ENCODE results near the gene PGBD5.

PGBD5 gene

GRCh38 chr1:230425252-230426091 lies 660 bp downstream of the PGBD5 start:
- Histone ChIP-seq H3K27me3 (ENCODE audit: low read depth, low read length) (peaks cover 15% of the 10 kb centered on the region; the same call in 1 of the 2 replicates), H4K20me1 (ENCODE audit: insufficient read depth, low read length) (no peaks in the 10 kb centered on the region), H3K4me2 (ENCODE audit: low read length) (no peak overlapping the region), H3K79me2 (ENCODE audit: low read length) (no peaks in the 10 kb centered on the region), H2AFZ (ENCODE audit: low read depth, low read length) (no peak overlapping the region), H3K27ac (ENCODE audit: low read length) (no peak overlapping the region), H3K9ac (ENCODE audit: low read length) (no peak overlapping the region), H3K9me3 (ENCODE audit: insufficient read depth, low read length) (no peaks in the 10 kb centered on the region), H3K4me3 (ENCODE audit: low read length) (no peak overlapping the region), H3K36me3 (replicated peaks; ENCODE audit: low read depth, low read length) (no peaks in the 10 kb centered on the region), H3K4me1 (ENCODE audit: low read length) (peaks cover 40% of the 10 kb centered on the region)
- TF ChIP-seq, protein P1, sequence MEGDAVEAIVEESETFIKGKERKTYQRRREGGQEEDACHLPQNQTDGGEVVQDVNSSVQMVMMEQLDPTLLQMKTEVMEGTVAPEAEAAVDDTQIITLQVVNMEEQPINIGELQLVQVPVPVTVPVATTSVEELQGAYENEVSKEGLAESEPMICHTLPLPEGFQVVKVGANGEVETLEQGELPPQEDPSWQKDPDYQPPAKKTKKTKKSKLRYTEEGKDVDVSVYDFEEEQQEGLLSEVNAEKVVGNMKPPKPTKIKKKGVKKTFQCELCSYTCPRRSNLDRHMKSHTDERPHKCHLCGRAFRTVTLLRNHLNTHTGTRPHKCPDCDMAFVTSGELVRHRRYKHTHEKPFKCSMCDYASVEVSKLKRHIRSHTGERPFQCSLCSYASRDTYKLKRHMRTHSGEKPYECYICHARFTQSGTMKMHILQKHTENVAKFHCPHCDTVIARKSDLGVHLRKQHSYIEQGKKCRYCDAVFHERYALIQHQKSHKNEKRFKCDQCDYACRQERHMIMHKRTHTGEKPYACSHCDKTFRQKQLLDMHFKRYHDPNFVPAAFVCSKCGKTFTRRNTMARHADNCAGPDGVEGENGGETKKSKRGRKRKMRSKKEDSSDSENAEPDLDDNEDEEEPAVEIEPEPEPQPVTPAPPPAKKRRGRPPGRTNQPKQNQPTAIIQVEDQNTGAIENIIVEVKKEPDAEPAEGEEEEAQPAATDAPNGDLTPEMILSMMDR (IDR thresholded peaks at IDR 0.05; ENCODE audit: low read depth, low read length) = no peak
- no peak for TF ChIP-seq EZH2phosphoT487 (IDR thresholded peaks at IDR 0.05; ENCODE audit: low read depth)

- Histone ChIP-seq H4K20me1 (ENCODE audit: insufficient read depth, low read length) (no peaks in the 10 kb centered on the region), H3K79me2 (ENCODE audit: low read length) (no peaks in the 10 kb centered on the region), H3K9ac (ENCODE audit: low read length) (no peak overlapping the region), H3K9me3 (ENCODE audit: insufficient read depth, low read length) (no peaks in the 10 kb centered on the region), H3K36me3 (replicated peaks; ENCODE audit: low read depth, low read length) (no peaks in the 10 kb centered on the region), H3K4me1 (ENCODE audit: low read length) (peaks cover 31% of the 10 kb centered on the region), H3K4me3 (ENCODE audit: low read length) (no peak overlapping the region), H2AFZ (ENCODE audit: low read depth, low read length) (no peak overlapping the region), H3K27ac (ENCODE audit: low read length) (no peak overlapping the region), H3K4me2 (ENCODE audit: low read length) (no peak overlapping the region), H3K27me3 (ENCODE audit: low read depth, low read length) (peaks cover 15% of the 10 kb centered on the region; the same call in 1 of the 2 replicates)
- no peak for TF ChIP-seq EZH2phosphoT487 (IDR thresholded peaks at IDR 0.05; ENCODE audit: low read depth)
Measured at GRCh38 chr1:230424391-230425251, 1.5 kb downstream of the PGBD5 start.

- H3K4me3 ChIP-seq (ENCODE audit: low read length) = no peak overlapping the region
- H3K79me2 ChIP-seq (ENCODE audit: low read length) = no peaks in the 10 kb centered on the region
- TF ChIP-seq, protein P1 (IDR thresholded peaks at IDR 0.05; ENCODE audit: low read depth, low read length) = no peak
- TF ChIP-seq EZH2phosphoT487 (IDR thresholded peaks at IDR 0.05; ENCODE audit: low read depth) = no peak
- H3K9ac ChIP-seq (ENCODE audit: low read length) = no peak overlapping the region
- no peaks in the 10 kb centered on the region for H3K36me3 ChIP-seq (replicated peaks; ENCODE audit: low read depth, low read length)
- H3K9me3 ChIP-seq (ENCODE audit: insufficient read depth, low read length) = no peaks in the 10 kb centered on the region
- H3K4me2 ChIP-seq (ENCODE audit: low read length) = no peak overlapping the region
- H3K27me3 ChIP-seq (ENCODE audit: low read depth, low read length) = peaks cover 15% of the 10 kb centered on the region; the same call in 1 of the 2 replicates
- H3K4me1 ChIP-seq (ENCODE audit: low read length) = peaks cover 25% of the 10 kb centered on the region
- H3K27ac ChIP-seq (ENCODE audit: low read length) = no peak overlapping the region
- no peak overlapping the region for H2AFZ ChIP-seq (ENCODE audit: low read depth, low read length)
- H4K20me1 ChIP-seq (ENCODE audit: insufficient read depth, low read length) = no peaks in the 10 kb centered on the region
Measured at GRCh38 chr1:230423951-230424350, 2.2 kb downstream of the PGBD5 start.

DNA sequence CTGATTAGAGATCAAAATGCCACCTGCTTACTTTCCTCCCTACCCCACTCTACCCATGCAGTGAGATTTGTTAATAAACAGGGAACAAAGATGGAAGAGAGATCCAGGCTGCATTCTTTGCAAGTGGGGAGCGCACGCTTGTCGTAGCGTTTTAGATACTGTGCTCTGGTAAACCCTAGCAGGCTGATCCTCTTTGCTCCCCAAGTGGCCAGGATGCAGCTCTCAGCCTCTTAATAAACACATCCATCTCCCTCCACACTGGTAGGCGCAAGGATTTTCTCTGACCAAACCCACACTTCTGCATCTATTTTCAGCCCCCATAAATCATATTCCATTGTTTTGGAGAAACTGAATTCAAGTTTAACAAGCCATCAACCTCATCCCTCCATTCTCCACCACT lies 2.9 kb downstream of the PGBD5 start:
- Histone ChIP-seq H3K4me2 (ENCODE audit: low read length) (no peak overlapping the region), H3K9me3 (ENCODE audit: insufficient read depth, low read length) (no peaks in the 10 kb centered on the region), H3K27me3 (ENCODE audit: low read depth, low read length) (peaks cover 15% of the 10 kb centered on the region; the same call in 1 of the 2 replicates), H3K27ac (ENCODE audit: low read length) (no peak overlapping the region), H3K79me2 (ENCODE audit: low read length) (no peaks in the 10 kb centered on the region), H4K20me1 (ENCODE audit: insufficient read depth, low read length) (no peaks in the 10 kb centered on the region), H3K36me3 (replicated peaks; ENCODE audit: low read depth, low read length) (no peaks in the 10 kb centered on the region), H3K9ac (ENCODE audit: low read length) (no peak overlapping the region), H3K4me1 (ENCODE audit: low read length) (peaks cover 21% of the 10 kb centered on the region), H3K4me3 (ENCODE audit: low read length) (no peak overlapping the region), H2AFZ (ENCODE audit: low read depth, low read length) (no peak overlapping the region)
- TF ChIP-seq, protein P1 (IDR thresholded peaks at IDR 0.05; ENCODE audit: low read depth, low read length) = no peak
- TF ChIP-seq EZH2phosphoT487 (IDR thresholded peaks at IDR 0.05; ENCODE audit: low read depth) = no peak
